Measurements from ENCODE around the gene SH2D2A.
A peak's percentile ranks its signal among the peaks of the same experiment; 100 is the strongest.

The SH2D2A gene

DNA sequence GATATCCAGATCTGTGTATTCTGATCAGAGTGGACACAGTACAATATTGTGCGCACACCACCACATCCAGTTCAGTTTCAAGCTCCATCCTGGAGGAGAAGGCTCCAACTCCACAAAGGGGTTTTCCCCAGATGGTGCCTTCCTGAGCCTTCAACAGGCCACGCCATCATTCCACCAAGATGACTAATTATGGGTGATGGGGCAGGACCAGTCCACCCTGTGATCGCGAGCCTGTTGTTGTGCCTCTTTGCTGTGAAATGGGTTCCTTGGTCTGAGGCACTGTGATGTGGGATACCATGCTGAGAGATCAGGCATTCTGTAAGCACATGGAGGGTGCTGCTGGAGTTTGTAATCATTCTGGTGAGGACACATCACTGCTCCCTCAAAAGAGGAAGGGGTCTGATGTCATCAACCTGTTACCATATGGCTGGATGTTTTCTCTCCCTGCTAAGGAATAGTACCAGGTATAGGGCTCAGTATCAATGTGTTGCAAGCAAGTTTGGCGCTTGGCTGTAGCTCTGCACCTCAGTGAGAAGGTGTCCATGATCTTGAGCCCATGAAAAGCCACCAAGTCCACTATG is 6.7 kb upstream of the SH2D2A start:
- DNase-seq (ENCODE audit: low read depth), result no peak

DNA sequence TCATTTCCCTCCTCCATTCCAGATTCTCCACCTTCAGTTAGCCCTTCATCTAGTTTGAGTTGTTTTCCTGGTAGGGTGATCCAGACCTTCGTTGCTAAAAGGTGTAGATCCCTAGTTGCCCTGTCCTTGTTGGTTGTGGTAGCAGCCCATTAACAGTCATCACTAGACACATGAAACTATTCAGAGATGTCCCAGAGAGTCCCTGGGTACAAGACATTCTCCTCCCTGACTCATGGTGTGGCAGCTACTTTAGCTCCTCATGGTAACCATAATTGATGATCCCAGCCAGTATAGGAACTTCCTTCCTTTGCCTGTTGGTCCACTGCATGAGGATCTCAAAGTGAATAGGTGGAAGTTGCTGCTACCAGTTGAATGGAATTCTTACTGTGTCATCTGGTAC is 6.0 kb upstream of the SH2D2A start:
- no peak for DNase-seq (ENCODE audit: low read depth)

DNA sequence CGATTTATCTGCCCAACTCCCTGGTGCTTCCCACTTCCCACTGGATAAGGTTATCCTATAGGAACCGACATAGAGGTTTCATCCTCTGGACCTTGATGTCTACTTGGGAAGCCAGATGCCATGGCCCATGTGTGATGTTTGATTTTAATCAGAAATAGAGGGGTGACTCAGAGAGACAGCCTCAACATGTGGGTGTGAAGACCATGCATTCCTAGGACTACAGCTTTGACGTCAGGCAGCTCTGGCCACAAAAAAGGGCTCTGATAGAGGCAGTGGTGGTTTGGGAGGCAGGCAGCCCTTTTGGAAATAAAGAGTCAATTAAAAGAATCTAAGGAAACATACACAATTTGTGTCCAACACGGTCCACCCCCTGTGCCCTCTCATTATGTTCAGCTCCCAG is 5.2 kb upstream of the SH2D2A start:
- DNase-seq (ENCODE audit: low read depth), result no peak

DNA sequence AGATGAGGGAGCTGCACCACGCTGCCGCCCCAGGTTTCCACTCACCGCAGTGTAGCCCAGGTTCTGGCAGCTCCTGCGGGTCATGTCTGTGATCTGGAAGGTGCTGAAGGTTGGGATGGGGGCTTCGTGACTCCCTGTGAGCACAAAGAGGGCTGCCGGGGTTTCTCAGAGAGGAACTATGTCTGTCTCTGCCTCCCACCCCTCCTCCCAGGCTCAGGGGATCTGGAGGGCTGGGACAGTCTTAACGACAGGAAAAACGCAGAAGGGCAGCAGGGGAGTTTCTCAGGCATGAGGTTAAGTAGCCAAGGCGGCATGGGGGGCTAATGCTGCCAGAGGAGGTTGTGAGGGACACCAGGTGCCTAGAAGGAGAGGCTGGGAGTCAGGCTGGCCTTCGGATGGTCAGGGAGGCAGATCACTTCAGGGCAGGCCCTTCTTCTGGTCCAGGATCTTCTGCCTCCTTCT is 656 bp downstream of the SH2D2A start:
- no peak for DNase-seq (ENCODE audit: low read depth)

DNA sequence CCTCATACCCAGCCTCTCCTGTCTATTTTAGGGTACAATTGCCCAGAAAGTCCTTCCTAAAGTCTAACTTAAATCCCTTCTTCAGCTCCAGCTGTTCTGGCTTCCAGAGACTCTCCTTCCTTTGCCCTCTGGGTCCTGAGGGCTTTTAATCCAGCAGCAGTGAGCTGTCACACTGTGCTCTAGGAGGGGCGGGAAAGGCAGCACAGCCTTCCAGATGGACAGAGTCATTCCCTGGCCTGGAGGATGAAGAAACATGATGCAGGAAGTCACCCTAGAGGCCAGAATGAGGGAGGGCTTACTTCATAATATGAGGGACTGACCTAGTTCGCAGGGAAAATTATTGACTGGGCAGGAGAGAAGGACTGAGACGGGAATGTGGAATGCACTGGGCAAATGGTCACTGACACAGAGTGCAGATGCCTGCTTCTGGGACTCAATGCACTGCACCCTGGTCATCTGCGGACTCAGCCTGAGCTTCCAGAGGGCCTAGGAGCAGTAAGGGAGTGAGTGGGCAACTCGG is 1.3 kb downstream of the SH2D2A start:
- DNase-seq (ENCODE audit: low read depth), result peak; percentile 78

DNA sequence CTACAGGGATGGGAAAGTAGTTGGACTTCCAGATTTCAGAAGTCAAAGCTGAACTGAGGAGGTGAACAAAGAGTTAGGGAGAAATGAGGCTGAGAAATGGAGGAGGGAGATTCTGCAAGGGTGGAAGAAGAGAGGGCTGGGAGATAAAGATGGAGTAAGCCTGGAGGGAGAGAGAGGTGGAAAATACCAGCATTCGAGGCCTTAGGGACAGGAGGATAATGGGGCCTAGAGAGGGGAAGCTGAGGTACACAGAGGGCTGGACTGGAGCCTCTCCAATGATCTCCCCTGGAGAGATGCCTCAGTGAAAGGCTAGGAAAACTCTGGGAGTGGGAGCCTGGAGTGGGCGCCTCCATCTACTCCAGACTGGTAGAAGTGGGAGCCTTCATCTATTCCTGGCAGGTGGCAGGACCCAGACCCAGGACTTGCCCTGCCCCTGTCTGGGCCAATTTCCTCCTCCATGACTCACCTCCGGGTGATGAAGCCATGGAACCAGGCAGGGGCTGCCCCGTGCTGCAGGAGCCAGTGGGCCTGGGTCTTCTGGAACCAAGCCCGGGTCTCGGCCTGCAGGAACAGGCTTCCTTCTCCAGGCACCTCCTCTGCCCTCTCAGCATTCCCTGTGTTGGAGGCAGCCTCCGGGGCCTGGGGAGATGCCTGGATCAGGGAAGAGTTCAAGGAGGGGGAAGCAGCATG is 1.9 kb downstream of the SH2D2A start:
- DNase-seq (ENCODE audit: low read depth), result no peak

DNA sequence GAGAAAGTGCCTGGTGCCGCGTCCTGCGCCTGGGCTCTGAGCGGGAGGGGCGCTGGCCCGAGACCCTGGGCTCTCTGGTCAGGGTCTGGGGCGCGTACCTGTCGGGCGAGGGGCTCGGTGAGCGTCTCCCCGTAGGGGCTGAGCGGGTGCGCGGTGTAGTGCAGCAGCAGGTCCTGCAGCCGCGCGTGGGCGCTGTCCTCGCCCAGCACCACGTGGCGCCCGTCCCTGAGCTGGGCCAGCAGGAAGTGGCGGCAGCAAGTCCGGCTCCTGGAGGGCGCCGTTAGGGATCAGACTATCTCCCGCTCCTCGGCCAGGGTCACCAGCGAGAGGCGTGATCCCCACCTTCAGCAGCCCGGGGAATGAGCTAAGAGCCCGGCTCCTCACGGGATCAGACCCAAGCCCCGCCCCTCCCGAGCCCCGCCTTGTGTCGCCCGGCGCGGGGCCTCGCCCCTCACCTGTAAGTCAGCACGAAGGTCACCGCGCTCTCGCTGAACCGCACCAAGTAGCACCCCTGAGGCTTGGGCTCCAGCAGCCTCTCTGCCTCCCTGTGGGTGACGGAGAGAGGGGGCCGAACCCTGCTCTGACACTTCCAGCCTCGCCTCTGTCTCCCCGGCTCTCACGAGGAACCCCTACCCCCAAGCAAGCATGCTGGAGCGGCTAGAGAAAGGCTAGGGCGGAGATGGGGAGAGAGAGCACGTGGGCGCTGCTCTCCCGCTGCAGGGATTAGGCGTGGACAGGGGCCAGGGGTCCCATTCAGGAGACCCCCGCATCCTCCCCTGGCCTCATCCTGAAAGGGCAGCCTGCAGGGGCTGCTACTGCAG is 2.7 kb downstream of the SH2D2A start:
- DNase-seq (ENCODE audit: low read depth), result peak; percentile 43

DNA sequence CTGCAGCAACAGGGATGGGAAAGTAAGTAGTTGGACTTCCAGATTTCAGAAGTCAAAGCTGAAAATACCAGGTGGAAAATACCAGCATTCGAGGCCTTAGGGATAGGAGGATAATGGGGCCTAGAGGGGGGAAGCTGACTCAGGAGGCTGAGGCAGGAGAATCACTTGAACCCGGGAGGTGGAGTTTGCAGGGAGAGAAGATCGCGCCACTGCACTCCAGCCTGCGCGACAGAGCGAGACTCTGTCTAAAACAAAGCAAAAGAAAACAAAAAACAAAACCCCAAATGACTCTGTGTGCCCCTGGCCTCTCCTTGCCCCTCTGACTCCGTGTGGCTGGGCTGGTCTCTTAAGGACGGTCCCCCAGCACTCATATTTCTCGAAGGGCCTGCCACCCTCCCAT is 3.4 kb downstream of the SH2D2A start:
- DNase-seq (ENCODE audit: low read depth), result no peak

DNA sequence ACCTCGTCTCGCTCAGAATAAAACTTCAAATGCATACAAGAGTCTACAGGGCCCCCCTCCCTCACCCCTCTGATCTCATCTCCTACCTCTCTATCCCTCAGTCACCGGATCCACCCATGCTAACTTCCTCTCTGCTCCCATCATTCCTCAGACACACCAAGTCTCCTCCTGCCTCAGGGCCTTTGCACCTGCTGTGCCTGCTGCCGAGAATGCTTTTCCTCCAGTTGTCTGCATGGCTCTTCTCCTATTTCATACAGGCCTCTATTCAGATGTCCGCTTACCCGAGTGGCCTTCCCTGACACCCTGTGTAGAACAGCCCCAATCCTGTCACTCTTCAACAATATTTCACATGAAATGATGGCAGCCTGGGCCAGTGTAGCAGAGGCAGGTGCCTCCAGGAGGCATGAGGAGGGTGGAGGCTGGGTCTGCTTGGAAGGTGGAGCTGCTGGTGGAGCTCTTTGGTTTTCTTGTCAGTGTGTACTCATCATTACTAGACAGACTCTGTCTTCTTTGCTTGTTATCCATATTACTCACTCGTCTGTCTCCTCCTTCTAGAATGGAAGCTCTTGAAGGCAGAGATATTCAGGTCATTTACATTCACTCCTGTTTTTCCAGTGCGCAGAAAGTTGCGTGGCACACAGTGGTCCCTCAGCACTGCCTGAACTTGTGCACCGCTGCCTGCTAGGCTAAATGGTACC is 4.2 kb downstream of the SH2D2A start:
- DNase-seq (ENCODE audit: low read depth), result no peak

DNA sequence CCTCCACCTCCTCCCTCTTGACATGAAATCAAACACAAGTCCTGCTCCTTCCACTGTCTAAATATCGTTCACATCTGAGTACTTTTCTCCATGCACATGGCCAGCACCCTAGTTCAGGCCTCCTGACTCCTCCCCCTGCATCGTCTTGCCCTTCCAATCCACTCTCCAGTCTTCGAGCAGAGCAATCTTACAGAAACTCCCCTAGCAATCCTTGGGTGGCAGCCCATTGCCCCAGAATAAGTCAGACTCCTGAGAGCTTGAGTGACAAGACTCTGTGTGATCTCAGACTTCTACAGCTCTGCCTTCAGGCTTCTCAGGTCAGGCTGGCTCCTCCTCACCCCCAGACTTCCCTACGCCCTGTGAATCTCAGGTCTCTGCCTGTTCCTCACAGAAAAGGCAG is 5.5 kb downstream of the SH2D2A start:
- DNase-seq (ENCODE audit: low read depth), result no peak

DNA sequence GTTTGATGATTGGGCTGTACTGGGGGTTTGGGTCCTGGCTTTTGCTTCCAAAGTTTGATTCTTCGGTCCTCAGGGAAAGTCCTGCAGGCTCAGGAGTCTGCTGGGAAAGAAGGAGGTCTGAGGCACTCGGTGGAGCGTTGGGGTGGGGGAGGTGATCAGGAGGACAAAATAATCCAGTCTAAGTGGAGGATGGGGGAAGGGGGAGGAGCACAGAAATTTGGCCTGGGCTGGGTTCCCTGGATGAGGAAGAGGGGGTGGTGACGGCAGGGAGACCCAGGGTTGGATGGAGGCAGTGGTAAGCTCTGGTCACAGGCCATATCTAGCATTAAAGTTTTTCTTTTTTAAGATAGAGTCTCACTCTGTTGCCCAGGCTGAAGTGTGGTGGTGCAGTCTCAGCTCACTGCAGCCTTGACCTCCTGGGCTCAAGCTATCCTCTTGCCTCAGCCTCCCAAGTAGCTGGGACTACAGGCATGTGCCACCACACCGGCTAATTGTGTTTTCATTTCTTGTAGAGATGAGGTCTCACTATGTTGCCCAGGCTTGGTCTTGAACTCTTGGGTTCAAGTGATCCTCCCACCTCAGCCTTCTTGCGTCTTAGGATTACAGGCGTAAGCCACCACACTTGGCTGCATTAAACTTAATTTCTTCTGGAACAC is 6.8 kb downstream of the SH2D2A start:
- DNase-seq (ENCODE audit: low read depth), result no peak

DNA sequence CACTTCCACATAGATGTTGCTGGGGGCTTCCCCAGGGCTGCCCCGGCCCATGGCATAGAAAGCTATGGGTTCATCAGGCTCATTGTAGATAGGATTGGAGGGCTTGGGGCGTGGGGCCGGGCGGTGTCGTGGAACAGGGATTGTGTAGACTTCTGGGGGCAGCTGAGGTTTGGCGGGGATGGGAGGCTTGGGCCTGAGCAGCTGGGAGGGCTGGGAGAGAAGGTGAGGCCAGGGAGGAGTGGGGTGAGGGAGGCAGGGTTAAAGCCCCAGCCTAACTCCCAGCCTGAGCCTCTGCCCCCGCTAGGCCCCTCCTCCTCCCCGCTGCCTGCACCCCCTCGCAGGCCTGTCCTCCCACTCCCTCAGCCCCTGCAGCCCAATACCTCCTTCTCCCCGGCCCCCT is 7.4 kb downstream of the SH2D2A start:
- no peak for DNase-seq (ENCODE audit: low read depth)

DNA sequence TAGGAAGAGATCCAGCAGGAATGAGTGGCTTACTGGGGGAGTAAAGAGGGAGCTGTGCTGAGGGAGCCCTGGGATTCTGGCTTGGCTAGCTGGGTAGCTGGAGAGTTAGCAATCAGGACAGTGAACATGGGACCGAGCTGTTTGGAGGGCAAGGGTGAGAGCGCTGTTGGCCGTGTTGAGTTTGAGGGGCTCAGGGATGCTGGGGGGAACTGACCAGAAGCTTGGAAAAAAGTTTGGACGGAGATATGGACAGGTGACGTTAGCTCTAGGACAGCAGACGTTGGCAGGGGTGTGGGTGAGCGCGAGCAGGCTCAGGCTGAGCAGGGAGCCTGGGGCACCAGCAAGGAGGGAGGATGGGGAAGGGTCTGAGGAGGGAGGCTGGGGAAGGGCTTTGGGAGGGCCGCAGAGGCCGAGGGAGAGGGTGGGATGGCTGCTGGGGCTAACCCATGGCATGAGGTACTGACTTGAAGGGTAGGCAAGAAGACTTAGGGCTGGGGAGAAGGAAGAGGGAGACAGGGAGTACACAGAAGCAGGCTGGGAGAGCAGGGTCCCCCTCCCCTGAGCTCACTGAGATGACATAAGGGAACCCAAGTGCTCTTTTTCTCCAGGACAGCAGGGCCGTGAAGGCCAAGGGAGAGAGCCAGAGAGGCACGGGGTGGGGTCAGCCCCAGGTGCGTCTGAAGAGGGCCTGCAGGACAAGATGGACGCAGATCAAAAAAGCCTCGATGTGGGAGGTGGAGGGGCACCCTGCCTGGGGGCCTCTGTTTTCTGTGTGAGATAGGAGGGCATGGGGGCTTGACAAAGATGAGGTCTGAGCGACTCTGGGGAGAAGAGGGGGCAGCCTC is 8.2 kb downstream of the SH2D2A start:
- DNase-seq (ENCODE audit: low read depth), result no peak

DNA sequence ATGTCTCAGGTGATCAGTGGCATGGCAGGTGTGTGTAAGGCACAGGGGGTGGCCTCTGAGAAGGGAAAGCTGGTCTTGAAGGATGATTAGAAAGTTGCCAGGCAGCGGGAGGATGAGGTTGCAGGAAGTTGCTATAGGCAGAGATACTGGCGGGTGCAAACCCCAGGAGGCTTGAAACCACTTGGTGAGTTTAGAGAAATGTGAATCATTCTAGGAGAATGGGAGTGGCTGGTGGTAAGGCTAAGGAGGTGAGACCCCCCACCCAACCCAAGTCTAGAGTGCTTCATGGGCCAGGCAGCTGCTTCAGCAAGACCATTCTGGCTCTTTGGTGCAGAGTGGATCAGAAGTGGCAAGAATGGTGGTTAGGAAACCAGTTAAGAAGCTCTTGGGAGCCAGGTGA is 9.0 kb downstream of the SH2D2A start:
- no peak for DNase-seq (ENCODE audit: low read depth)

DNA sequence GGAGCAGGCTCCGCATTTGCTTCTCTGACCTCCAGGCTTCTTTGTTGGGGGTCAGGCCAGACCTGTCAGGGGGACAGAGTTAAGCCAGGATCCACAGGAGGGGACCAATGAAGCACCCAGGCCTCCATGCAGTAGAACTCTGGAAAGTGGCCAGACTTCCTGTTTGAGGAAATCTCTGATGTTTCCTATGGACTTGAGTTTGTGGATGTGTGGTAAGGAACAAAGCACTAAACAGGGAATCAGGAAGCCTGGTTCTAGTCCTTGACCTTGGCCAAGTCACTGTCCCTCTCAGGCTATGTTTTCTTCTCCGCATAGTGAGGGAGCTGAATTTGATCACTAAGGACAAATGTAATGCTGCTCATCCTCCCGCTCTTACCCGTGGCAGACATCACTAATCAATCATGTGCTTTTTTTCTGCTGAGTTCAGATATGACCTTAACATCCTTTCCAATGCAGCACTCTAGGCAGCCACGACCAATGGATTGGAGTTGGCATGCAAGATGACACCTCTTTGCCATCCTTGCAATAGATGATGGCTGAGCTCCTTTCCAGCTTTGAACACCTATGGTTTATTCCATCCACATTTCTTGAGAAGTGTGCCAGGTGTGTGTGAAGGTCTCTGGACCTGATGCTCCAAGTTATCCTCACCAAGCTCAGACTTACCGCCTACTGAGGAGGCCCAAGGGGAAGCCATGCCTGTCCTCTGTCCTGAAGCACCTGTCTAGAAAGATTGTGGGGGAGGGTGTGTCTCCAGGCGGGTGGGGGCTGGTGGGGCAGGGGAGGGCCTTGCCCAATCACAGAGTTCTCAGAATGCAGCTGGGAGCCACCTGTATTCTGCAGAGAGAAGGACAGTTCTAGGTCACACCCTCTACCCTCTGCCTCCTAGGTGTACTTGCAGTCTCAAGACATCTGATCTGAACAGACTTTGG is 9.9 kb downstream of the SH2D2A start:
- DNase-seq (ENCODE audit: low read depth), result no peak

DNA sequence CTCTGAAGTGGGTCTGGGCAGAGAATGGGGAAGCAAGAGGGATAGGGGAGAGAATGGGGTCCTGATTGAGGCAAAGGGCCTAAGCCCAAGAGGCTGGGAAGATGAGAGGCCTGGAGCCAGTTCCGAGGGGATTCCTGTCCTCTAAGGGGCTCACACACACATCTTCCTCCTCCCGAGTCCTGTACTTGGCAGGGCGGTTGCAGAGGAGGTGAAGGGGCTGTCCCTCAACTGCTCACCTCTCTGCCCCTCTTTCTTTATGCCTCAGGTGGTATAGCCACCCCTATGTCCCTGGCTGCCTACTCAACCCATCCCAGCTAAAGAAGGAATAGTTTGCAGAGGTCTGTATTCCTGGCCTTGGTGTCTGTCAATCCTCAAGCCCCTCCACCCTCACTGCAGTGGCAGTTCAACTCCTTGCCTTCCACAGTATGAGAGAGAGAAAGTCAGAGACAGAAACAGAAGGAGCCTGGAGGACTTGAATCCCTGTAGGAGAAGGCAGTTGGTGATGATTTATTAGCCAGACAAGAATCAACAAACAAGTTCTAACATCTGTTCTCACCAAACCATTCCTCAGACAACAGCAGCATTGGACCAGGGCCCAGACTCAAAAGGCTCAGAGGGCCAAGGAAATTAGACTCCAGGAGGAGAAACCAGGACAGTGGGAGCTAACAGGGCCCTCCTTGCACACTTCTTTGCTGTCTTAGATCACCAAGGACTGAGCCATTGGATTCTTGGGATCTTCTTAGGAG is 10.7 kb downstream of the SH2D2A start:
- peak; percentile 87 for DNase-seq (ENCODE audit: low read depth)

DNA sequence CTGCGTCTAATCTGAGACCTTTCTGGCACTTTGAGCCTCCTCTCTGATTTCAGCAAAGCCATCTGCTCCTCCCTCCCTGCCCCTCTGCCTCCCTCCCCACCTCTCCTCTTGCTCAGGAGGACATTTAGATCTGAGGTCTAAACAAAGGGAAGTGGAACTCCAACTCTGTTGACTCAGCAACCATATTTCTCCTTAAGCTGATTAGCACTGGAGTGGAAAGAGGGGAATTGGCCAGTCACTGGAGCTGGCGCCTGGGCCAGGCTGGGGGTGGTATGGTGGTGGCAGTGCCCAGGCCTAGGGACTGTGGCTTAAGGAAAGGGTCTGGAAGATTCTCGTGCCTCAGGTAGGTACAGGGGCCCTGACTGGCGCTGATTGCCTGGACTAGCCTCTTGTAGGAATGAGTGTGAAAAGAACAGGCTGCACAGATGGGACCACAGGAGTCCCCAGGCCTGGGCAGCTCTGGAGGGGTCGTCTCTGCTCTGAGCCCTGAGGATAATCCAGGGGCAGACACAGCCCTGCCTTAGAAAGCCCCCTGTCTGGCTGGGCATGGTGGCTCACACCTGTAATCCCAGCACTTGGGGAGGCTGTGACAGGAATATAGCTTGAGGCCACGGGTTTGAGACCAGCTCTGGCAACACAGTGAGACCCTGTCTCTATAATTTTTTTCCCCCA is 11.9 kb downstream of the SH2D2A start:
- DNase-seq (ENCODE audit: low read depth), result no peak

DNA sequence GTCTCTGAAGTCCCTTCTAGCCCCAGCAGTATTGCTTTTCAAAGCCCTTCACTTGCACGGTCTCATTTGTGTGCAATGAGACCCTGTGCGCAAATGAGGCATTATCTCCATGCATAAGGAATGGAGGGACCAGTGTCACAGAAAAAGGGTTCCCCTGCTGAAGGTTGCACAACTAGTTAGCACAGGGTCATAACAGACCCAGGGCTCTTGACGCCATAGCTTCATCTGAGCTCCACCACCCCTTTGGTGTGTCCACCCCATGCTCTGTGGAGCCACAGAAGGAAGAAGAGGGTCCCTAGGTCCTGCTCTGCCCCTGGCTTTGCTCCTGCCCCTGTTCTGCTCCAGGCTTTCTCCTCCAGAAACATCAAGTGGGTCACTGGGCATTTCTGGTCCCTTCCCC is 12.6 kb downstream of the SH2D2A start:
- no peak for DNase-seq (ENCODE audit: low read depth)

Measured in fibroblast of gingiva (primary cell).